Measurements from ENCODE around the gene PCDHB14.
"Not testable (repeated sequence)": the region's sequence is repeated elsewhere in the genome, so short reads cannot be mapped to it uniquely, and the experiment has no call there.

DNA sequence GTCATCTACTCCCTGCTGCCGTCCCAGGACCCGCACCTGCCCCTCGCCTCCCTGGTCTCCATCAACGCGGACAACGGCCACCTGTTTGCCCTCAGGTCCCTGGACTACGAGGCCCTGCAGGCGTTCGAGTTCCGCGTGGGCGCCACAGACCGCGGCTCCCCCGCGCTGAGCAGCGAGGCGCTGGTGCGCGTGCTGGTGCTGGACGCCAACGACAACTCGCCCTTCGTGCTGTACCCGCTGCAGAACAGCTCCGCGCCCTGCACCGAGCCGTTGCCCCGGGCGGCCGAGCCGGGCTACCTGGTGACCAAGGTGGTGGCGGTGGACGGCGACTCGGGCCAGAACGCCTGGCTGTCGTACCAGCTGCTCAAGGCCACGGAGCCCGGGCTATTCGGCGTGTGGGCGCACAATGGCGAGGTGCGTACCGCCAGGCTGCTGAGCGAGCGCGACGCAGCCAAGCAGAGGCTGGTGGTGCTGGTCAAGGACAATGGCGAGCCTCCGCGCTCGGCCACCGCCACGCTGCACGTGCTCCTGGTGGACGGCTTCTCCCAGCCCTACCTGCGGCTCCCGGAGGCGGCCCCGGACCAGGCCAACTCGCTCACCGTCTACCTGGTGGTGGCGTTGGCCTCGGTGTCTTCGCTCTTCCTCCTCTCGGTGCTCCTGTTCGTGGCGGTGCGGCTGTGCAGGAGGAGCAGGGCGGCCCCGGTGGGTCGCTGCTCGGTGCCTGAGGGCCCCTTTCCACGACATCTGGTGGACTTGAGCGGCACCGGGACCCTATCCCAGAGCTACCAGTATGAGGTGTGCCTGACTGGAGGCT is 48.6 kb upstream of the PCDHB14 start:
- not testable (repeated sequence) for TF ChIP-seq EZH2 (IDR thresholded peaks at IDR 0.05; ENCODE audit: low read length, unreplicated experiment); EZH2phosphoT487 (IDR thresholded peaks at IDR 0.05; ENCODE audit: borderline replicate concordance, low read length)
